IMR-90 (cell line): ENCODE results near the gene EYS. TPM values are rescaled to one million over a fixed set of nuclear protein-coding genes. Genes with fewer than 3 reads are reported as not detected.
"Not testable (repeated sequence)": the region's sequence is repeated elsewhere in the genome, so short reads cannot be mapped to it uniquely, and the experiment has no call there.

Source experiments
- ATAC-seq: fragments of 200-7000 bp; cut with Tn5 transposase; 2 replicates; pipeline ENCODE4 v1.9.1; 2020; ENCODE audit warnings: low read depth, mild to moderate bottlenecking, moderate library complexity
- BruUV-seq: library from RNA; stranded (reverse); fragments of 400-500 nt; replicated peaks from 2 replicates; lab custom pipeline; 2021; lab: Mats Ljungman, UMichigan
- CTCF ChIA-PET: fragments of 300-600 bp; formaldehyde crosslinking; extraction: SDS; loops from one replicate; lab custom pipeline; 2021; ENCODE audit warnings: antibody characterized with exemption; lab: Yijun Ruan, JAX
- POLR2A ChIA-PET: fragments of 300-600 bp; sonication (Branson Sonifier 250); formaldehyde crosslinking; loops from one replicate; lab custom pipeline; 2022; ENCODE audit warnings: antibody characterized with exemption; ENCODE audit not compliant: unreplicated experiment; lab: Charles Lee
- DNase-seq: peaks from one replicate; pipeline ENCODE4 v3.0.0; 2013
- H2AFZ ChIP-seq: replicated peaks from 2 replicates; pipeline ENCODE3; 2013; ENCODE audit warnings: low read length, mild to moderate bottlenecking; ENCODE audit not compliant: poor library complexity
- H2AK5ac ChIP-seq: 2 replicates; pipeline ENCODE4 v1.6.1; 2013; ENCODE audit warnings: low read depth, low read length, inconsistent platforms
- H2AK9ac ChIP-seq: replicated peaks from 2 replicates; pipeline ENCODE3; 2013; ENCODE audit warnings: mild to moderate bottlenecking, low read depth, low read length, moderate library complexity; ENCODE audit not compliant: poor library complexity
- H2BK120ac ChIP-seq: 2 replicates; pipeline ENCODE4 v1.6.1; 2013; ENCODE audit warnings: low read depth, low read length, inconsistent platforms
- H2BK15ac ChIP-seq: 3 replicates; pipeline ENCODE4 v1.6.1; 2013; ENCODE audit warnings: low read depth, low read length, inconsistent platforms
- H2BK20ac ChIP-seq: 2 replicates; pipeline ENCODE4 v1.6.1; 2013; ENCODE audit warnings: low read depth, mild to moderate bottlenecking, inconsistent platforms, low read length, moderate library complexity
- H2BK5ac ChIP-seq: 2 replicates; pipeline ENCODE4 v1.6.1; 2013; ENCODE audit warnings: mild to moderate bottlenecking, low read depth, low read length, inconsistent platforms; ENCODE audit not compliant: poor library complexity, severe bottlenecking
- H3K14ac ChIP-seq: replicated peaks from 2 replicates; pipeline ENCODE4 v1.6.1; 2013; ENCODE audit warnings: low read depth, low read length, inconsistent platforms
- H3K18ac ChIP-seq: 2 replicates; pipeline ENCODE4 v1.6.1; 2013; ENCODE audit warnings: low read depth, low read length, control low read depth
- H3K23ac ChIP-seq: 2 replicates; pipeline ENCODE4 v1.6.1; 2013; ENCODE audit warnings: low read depth, low read length, inconsistent platforms
- H3K27ac ChIP-seq: 2 replicates; pipeline ENCODE4 v1.5.1; 2013; ENCODE audit warnings: mild to moderate bottlenecking, control low read depth, low read length; ENCODE audit not compliant: insufficient read depth
- H3K27me3 ChIP-seq: 2 replicates; pipeline ENCODE4 v1.6.1; 2013; ENCODE audit warnings: low read length; ENCODE audit not compliant: control insufficient read depth, insufficient read depth
- H3K36me3 ChIP-seq: 2 replicates; pipeline ENCODE4 v1.6.1; 2013; ENCODE audit warnings: low read length, mixed read lengths; ENCODE audit not compliant: control insufficient read depth, insufficient read depth
- H3K4ac ChIP-seq: 2 replicates; pipeline ENCODE4 v1.6.1; 2013; ENCODE audit warnings: low read depth, low read length, inconsistent platforms
- H3K4me1 ChIP-seq: 2 replicates; pipeline ENCODE4 v1.6.1; 2013; ENCODE audit warnings: low read length, mixed read lengths; ENCODE audit not compliant: control insufficient read depth, insufficient read depth
- H3K4me2 ChIP-seq: 2 replicates; pipeline ENCODE4 v1.6.1; 2013; ENCODE audit warnings: low read depth, mild to moderate bottlenecking, control low read depth, low read length, moderate library complexity
- H3K4me3 ChIP-seq: 2 replicates; pipeline ENCODE4 v1.5.1; 2013; ENCODE audit warnings: low read depth, mild to moderate bottlenecking, control low read depth, low read length, moderate library complexity; ENCODE audit not compliant: insufficient read depth
- H3K56ac ChIP-seq: 2 replicates; pipeline ENCODE4 v1.6.1; 2013; ENCODE audit warnings: low read length, inconsistent platforms; ENCODE audit not compliant: insufficient read depth; ENCODE audit errors: extremely low read depth
- H3K79me1 ChIP-seq, 2 experiments: 2 replicates each; pipeline ENCODE4 v1.6.1; 2013; ENCODE audit warnings: low read length in 2 of 2, inconsistent platforms in 1 of 2, low read depth in 1 of 2
- H3K9ac ChIP-seq: 2 replicates; pipeline ENCODE4 v1.6.1; 2013; ENCODE audit warnings: low read depth, low read length, control low read depth
- H3K9me1 ChIP-seq: 2 replicates; pipeline ENCODE4 v1.6.1; 2013; ENCODE audit warnings: low read length, inconsistent platforms; ENCODE audit not compliant: insufficient read depth
- H3K9me3 ChIP-seq: 2 replicates; pipeline ENCODE4 v1.6.1; 2013; ENCODE audit warnings: low read length; ENCODE audit not compliant: control insufficient read depth, insufficient read depth
- H4K20me1 ChIP-seq: 2 replicates; pipeline ENCODE4 v1.6.1; 2013; ENCODE audit warnings: low read length, inconsistent platforms; ENCODE audit not compliant: insufficient read depth
- H4K5ac ChIP-seq: 2 replicates; pipeline ENCODE4 v1.6.1; 2013; ENCODE audit warnings: mild to moderate bottlenecking, low read depth, low read length, control low read depth
- H4K8ac ChIP-seq, 2 experiments: 2 replicates each; pipeline ENCODE4 v1.6.1; 2013; ENCODE audit warnings: low read depth in 2 of 2, low read length in 2 of 2, control low read depth in 1 of 2, inconsistent platforms in 1 of 2
- H4K91ac ChIP-seq: 2 replicates; pipeline ENCODE4 v1.6.1; 2013; ENCODE audit warnings: low read depth, low read length, inconsistent platforms; ENCODE audit not compliant: insufficient read depth
- WGBS, 2 experiments: methylation state at CpG; one replicate each; pipeline versions ENCODE4 v1.1.5 to v1.1.7; 2013; ENCODE audit warnings: missing lambda C conversion rate in 2 of 2; ENCODE audit not compliant: insufficient read length in 1 of 2; ENCODE audit errors: extremely low coverage in 2 of 2; 5-methylcytosine and 5-hydroxymethylcytosine counted together
- dilution Hi-C: fragments of 300-500 bp; cut with HindIII; formaldehyde crosslinking; loops from one replicate; pipeline ENCODE4 v1.14.3; 2018; ENCODE audit warnings: low sequenced_read_pairs; ENCODE audit not compliant: unreplicated experiment
- in situ Hi-C: fragments of 300-500 bp; cut with MboI; formaldehyde crosslinking; loops from 3 replicates; pipeline ENCODE4 v1.14.3; 2019; ENCODE audit warnings: low sequenced_read_pairs, inconsistent platforms, mixed read lengths
- intact Hi-C: fragments of 100-400 bp; cut with micrococcal nuclease; formaldehyde crosslinking; loops from 2 replicates; pipeline ENCODE4 v1.10.0; 2022
- polyA plus RNA-seq, 3 experiments: library from polyadenylated mRNA; depleted of rRNA; stranded (reverse); fragments of >200 nt; gene quantifications; 2 replicates each; pipeline ENCODE4 v1.2.3, GENCODE V29; 2012; ENCODE audit warnings: low replicate concordance in 1 of 3
- total RNA-seq: library from RNA; depleted of rRNA; stranded (reverse); fragments of >200 nt; gene quantifications from 2 replicates; pipeline ENCODE4 v1.2.3, GENCODE V29; 2012

EYS gene
- total and polyA plus RNA-seq, 2 of the 4 experiments (the other 2 are of a cell fraction) = under 0.01 TPM; not detected in 1

DNA sequence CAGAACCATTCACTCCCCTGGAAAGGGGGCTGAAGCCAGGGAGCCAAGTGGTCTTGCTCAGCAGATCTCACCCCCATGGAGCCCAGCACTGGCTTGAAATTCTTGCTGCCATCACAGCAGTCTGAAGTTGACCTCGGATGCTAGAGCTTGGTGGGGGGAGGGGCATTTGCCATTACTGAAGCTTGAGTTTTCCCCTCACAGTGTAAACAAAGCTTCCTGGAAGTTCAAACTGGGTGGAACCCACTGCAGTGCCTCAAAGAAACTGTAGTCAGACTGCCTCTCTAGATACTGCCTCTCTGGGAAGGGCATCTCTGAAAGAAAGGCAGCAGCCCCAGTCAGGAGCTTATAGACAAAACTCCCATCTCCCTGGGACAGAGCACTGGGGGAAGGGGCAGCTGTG lies 1819.2 kb downstream of the EYS start:
- H2BK120ac ChIP-seq, H3K36me3 ChIP-seq, BruUV-seq, H3K4me3 ChIP-seq, H3K14ac ChIP-seq, H3K4ac ChIP-seq, H3K4me1 ChIP-seq, H3K18ac ChIP-seq, H2BK20ac ChIP-seq, in situ Hi-C loops, H3K27ac ChIP-seq, dilution Hi-C loops, H3K9me3 ChIP-seq, H4K20me1 ChIP-seq, H3K4me2 ChIP-seq, POLR2A ChIA-PET, H4K8ac ChIP-seq, ATAC-seq, H3K56ac ChIP-seq, H4K5ac ChIP-seq, H3K23ac ChIP-seq, H4K91ac ChIP-seq, H3K79me1 ChIP-seq, H2AK9ac ChIP-seq, H2BK5ac ChIP-seq, CTCF ChIA-PET, H3K27me3 ChIP-seq, H2AK5ac ChIP-seq, H2AFZ ChIP-seq, DNase-seq, H3K9ac ChIP-seq, H3K9me1 ChIP-seq, H2BK15ac ChIP-seq, intact Hi-C loops: not testable (repeated sequence)
- WGBS, 2 experiments = no CpG with 5 or more reads among the region's 1 CpG
